Myocyte (in vitro differentiated cells): ENCODE results near the gene TMEM132D. TPM values are rescaled to one million over a fixed set of nuclear protein-coding genes. Genes with fewer than 3 reads are reported as not detected.

Experiments used
- DNase-seq: peaks from one replicate; pipeline ENCODE4 v3.0.0-alpha.2; 2012; ENCODE audit warnings: low read depth
- total RNA-seq: library from RNA; depleted of rRNA; stranded (reverse); fragments of >200 nt; gene quantifications from 2 replicates; pipeline ENCODE4 v1.2.3, GENCODE V29; 2014

TMEM132D gene
- total RNA-seq, 1 donor from 2014 or later = not detected

GRCh38 chr12:129467289-129467688 is 436.5 kb downstream of the TMEM132D start:
- no peak for DNase-seq

- no peak for DNase-seq
Measured at GRCh38 chr12:129466499-129466898, 437.3 kb downstream of the TMEM132D start.

GRCh38 chr12:129459886-129460285 is 443.9 kb downstream of the TMEM132D start:
- DNase-seq = no peak

- no peak for DNase-seq
Measured at GRCh38 chr12:129446696-129447095, 457.1 kb downstream of the TMEM132D start.

GRCh38 chr12:129440278-129440677 is 463.5 kb downstream of the TMEM132D start:
- DNase-seq = no peak

GRCh38 chr12:129434790-129435189 is 469.0 kb downstream of the TMEM132D start:
- no peak for DNase-seq

- DNase-seq = no peak
Measured at GRCh38 chr12:129428240-129428936, 475.4 kb downstream of the TMEM132D start.

- DNase-seq = no peak
Measured at GRCh38 chr12:129423041-129423580, 480.7 kb downstream of the TMEM132D start.

GRCh38 chr12:129413295-129413694 is 490.5 kb downstream of the TMEM132D start:
- no peak for DNase-seq

GRCh38 chr12:129409281-129409680 is 494.5 kb downstream of the TMEM132D start:
- no peak for DNase-seq

GRCh38 chr12:129404556-129404955 is 499.3 kb downstream of the TMEM132D start:
- DNase-seq = no peak

GRCh38 chr12:129401572-129401971 is 502.3 kb downstream of the TMEM132D start:
- DNase-seq = no peak

GRCh38 chr12:129394177-129394825 is 509.5 kb downstream of the TMEM132D start:
- DNase-seq = no peak

GRCh38 chr12:129393357-129393937 is 510.4 kb downstream of the TMEM132D start:
- DNase-seq = no peak

- no peak for DNase-seq
Measured at GRCh38 chr12:129385637-129385990, 518.2 kb downstream of the TMEM132D start.

- DNase-seq = no peak
Measured at GRCh38 chr12:129383956-129384355, 519.9 kb downstream of the TMEM132D start.

GRCh38 chr12:129381715-129382114 is 522.1 kb downstream of the TMEM132D start:
- DNase-seq = no peak

- no peak for DNase-seq
Measured at GRCh38 chr12:129379076-129379804, 524.6 kb downstream of the TMEM132D start.

GRCh38 chr12:129378496-129378895 is 525.3 kb downstream of the TMEM132D start:
- no peak for DNase-seq

- DNase-seq = no peak
Measured at GRCh38 chr12:129373746-129374145, 530.1 kb downstream of the TMEM132D start.

GRCh38 chr12:129372876-129373275 is 530.9 kb downstream of the TMEM132D start:
- no peak for DNase-seq

- no peak for DNase-seq
Measured at GRCh38 chr12:129372348-129372747, 531.5 kb downstream of the TMEM132D start.
